Kidney epithelial cell (primary cell): ENCODE measurements around the gene ANKRD9. TPM values are rescaled to one million over a fixed set of nuclear protein-coding genes. Genes with fewer than 3 reads are reported as not detected.

Source experiments
- DNase-seq: peaks from one replicate; pipeline ENCODE4 v3.0.0-alpha.2; 2010; ENCODE audit warnings: low read depth
- H3K27me3 ChIP-seq: 2 replicates; pipeline ENCODE4 v1.6.0; 2011; ENCODE audit warnings: low read length; ENCODE audit not compliant: control insufficient read depth, insufficient read depth
- H3K36me3 ChIP-seq: 2 replicates; pipeline ENCODE4 v1.5.1; 2011; ENCODE audit warnings: low read length; ENCODE audit not compliant: control insufficient read depth, insufficient read depth
- H3K4me3 ChIP-seq: 2 replicates; pipeline ENCODE4 v1.5.1; 2011; ENCODE audit warnings: low read depth, mild to moderate bottlenecking, control low read depth, low read length
- total RNA-seq: library from RNA; depleted of rRNA; stranded (reverse); fragments of >200 nt; gene quantifications from 2 replicates; pipeline ENCODE4 v1.2.3, GENCODE V29; 2015
- TF ChIP-seq, protein P1 (sequence below): IDR thresholded peaks from 2 replicates; pipeline ENCODE4 v1.5.1; 2011; ENCODE audit warnings: mild to moderate bottlenecking, moderate library complexity, low read length, control low read depth, inconsistent platforms; ENCODE audit not compliant: insufficient read depth, poor library complexity, severe bottlenecking

The ANKRD9 gene
- total RNA-seq, 1 donor from 2014 or later, result 35.6 TPM

DNA sequence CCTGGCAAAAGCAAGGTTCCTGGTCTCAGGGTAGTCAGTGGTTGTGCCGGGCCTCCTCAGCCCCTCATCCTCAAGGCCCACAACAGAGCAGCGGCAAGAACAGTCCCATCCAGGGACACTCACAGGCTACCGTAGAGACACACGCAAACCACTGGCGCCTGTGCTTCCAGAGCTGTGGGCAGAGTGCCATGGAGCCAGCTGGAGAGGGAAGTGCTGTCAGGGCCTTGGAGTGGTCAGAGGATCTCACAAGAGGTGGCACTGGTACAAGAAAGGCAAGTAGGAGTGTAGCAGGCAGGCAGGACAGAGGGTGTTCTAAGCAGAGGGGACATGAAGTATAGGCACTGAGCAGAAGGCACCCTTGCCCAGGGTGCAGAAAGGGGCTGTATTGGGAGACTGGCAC is 34.6 kb downstream of the ANKRD9 start:
- Histone ChIP-seq H3K36me3 (no peaks in the 10 kb centered on the region), H3K4me3 (no peak overlapping the region), H3K27me3 (no peaks in the 10 kb centered on the region)
- no peak for DNase-seq
- TF ChIP-seq, protein P1, sequence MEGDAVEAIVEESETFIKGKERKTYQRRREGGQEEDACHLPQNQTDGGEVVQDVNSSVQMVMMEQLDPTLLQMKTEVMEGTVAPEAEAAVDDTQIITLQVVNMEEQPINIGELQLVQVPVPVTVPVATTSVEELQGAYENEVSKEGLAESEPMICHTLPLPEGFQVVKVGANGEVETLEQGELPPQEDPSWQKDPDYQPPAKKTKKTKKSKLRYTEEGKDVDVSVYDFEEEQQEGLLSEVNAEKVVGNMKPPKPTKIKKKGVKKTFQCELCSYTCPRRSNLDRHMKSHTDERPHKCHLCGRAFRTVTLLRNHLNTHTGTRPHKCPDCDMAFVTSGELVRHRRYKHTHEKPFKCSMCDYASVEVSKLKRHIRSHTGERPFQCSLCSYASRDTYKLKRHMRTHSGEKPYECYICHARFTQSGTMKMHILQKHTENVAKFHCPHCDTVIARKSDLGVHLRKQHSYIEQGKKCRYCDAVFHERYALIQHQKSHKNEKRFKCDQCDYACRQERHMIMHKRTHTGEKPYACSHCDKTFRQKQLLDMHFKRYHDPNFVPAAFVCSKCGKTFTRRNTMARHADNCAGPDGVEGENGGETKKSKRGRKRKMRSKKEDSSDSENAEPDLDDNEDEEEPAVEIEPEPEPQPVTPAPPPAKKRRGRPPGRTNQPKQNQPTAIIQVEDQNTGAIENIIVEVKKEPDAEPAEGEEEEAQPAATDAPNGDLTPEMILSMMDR, result no peak

DNA sequence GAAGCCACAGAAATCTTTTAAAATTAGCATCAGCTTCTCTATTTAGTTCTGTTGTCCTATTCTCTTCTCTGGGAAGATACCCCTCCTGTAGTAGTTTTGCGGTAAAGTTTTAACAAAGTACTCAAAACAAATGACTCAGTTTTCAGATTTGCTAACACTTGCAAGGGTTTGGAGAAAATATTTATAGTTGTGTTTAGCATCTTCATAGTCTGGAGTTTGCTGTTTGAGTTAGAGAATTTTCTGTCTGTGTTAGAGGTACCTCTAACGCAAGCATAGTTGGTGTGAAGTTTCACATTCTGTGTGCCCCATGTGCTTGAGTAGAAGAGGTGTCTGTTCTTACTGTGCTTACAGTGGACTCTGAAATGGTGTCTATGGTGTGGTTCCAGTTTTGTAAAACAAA is 36.0 kb downstream of the ANKRD9 start:
- TF ChIP-seq, protein P1, result no peak
- no peak for DNase-seq
- Histone ChIP-seq H3K4me3 (no peak overlapping the region), H3K27me3 (no peaks in the 10 kb centered on the region), H3K36me3 (no peaks in the 10 kb centered on the region)

DNA sequence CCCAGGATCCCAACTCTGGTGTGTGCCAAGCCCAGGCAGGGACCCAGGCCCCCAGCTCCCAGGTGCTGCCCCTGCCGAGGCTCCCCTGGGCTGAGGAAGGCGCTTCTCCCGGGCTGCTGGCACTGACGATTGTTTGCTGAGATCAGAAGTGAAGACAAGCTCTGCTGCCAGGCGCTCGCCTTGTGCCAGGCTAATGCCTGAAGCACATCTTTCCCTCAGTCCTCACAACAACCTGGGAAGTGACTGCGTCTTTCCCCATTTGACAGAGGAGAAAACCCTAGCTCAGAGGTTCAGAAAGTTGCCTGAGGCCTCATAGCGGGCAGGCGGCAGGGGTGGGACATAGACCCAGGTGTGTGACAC is 36.8 kb downstream of the ANKRD9 start:
- no peak for DNase-seq
- TF ChIP-seq, protein P1, result no peak
- Histone ChIP-seq H3K36me3 (no peaks in the 10 kb centered on the region), H3K27me3 (no peaks in the 10 kb centered on the region), H3K4me3 (no peak overlapping the region)

DNA sequence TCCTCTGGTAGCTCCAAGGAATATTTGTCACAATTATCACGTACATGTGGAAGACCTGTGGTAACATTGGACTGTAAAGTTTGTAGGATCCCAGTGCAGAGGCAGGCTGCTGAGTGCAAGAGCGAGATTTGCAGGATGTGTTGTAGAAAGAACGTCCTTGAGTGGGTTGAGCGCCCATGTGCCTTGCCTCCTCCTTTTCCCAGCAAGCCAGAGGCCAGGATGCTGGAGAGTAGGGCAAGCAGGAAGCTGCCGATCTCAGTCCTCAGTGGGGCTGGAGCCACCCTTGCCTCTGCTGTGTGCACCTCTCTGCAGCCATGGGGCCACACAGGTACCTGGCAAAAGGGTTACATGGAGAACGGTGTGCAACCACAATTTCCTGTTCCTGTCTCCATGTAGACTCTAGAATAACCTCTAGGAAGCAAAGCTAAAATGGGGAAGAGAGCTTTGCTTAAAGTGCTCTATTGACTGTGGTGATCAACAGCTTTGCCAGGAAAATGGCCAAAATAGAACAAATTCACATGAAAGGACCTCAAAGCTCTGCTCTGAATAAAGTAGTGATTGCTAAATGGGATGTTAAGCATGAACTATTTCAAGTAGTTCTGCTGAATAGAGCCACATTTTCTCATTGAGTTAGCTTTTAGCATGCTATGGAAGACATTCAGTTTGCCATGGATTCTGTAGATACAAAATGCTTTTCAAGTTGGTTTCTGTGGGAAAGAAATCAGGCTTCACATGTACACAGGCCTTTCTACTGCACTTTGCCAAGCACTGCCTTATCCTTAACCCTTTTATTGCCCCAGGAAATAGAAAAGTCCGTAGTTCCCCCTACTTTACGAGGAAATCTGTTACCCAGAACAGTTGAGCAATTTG is 37.4 kb downstream of the ANKRD9 start:
- no peak for DNase-seq
- Histone ChIP-seq H3K27me3 (no peaks in the 10 kb centered on the region), H3K4me3 (no peak overlapping the region), H3K36me3 (no peaks in the 10 kb centered on the region)
- TF ChIP-seq, protein P1, result no peak

DNA sequence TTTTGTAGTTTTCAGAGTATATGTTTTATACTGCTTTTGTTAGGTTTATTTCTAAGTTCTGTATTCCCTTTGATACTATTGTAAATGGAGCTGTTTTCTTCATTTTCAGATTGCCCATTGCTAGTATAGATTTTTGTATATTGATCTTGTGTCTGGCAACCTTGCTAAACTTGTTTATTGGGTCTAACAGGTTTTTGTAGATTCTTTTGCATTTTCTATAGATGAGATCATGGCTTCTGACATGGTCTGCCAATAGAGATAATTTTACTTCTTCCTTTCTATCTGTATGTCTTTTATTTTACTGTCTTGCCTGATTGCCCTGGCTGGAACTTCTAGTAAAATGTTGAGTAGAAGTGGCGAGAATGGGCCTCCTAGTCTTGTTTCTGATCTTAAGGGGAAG is 40.3 kb downstream of the ANKRD9 start:
- DNase-seq, result no peak
- H3K36me3 ChIP-seq, result peaks cover 1% of the 10 kb centered on the region
- H3K27me3 ChIP-seq, result no peaks in the 10 kb centered on the region
- no peak overlapping the region for H3K4me3 ChIP-seq
- TF ChIP-seq, protein P1, result no peak

DNA sequence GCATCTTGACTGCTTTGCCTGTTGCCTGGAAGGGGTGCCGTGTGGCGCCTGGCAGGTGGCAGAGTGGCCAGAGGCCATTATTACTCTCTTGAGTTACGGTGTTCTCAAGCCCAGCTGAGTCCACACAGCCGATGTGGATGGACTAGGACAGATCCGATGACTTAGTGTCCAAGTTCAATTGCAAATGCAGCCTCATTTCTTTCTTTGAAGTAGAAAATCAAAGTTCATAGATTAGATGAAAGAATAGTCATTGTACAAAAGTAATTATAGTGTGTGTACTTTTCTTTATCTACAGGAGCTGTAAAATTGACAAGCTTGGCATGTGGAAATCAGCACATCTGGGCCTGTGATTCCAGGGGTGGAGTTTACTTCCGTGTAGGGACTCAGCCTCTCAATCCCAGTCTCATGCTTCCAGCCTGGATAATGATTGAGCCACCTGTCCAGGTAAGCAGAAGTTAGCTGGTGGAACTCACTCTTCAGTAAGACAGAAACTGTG is 44.7 kb downstream of the ANKRD9 start:
- Histone ChIP-seq H3K36me3 (peaks cover 1% of the 10 kb centered on the region), H3K4me3 (no peak overlapping the region), H3K27me3 (no peaks in the 10 kb centered on the region)
- TF ChIP-seq, protein P1, result no peak
- DNase-seq, result no peak
